ENCODE data around the gene PHC2. TPM values are rescaled to one million over a fixed set of nuclear protein-coding genes. Genes with fewer than 3 reads are reported as not detected.

The PHC2 gene
- total and polyA plus RNA-seq, 4 donors, result 51.9 to 111 (median 91.6) TPM

GRCh38 chr1:33286451-33287185 lies 144.3 kb downstream of the PHC2 start:
- no peak for DNase-seq (ENCODE audit: low read depth in 4 of 6, low spot score in 6 of 6)
- no peaks in the 10 kb centered on the region for H3K27me3 ChIP-seq (ENCODE audit: control insufficient read depth, insufficient read depth, low read length)
- H3K36me3 ChIP-seq (ENCODE audit: control insufficient read depth, insufficient read depth, low read length), result peaks cover 45% of the 10 kb centered on the region
- 75% methylated on average over 6 of the region's 8 CpGs for WGBS (ENCODE audit: insufficient coverage)
- no peak overlapping the region for H3K27ac ChIP-seq (ENCODE audit: low read depth, low read length)
- no peaks in the 10 kb centered on the region for H3K9me3 ChIP-seq (ENCODE audit: control insufficient read depth, insufficient read depth, low read length)
- no peak overlapping the region for H3K4me3 ChIP-seq (ENCODE audit: low read depth, low read length)
- peaks cover 3% of the 10 kb centered on the region for H3K4me1 ChIP-seq (ENCODE audit: control insufficient read depth, insufficient read depth, low read length)

GRCh38 chr1:33284049-33284448 lies 146.8 kb downstream of the PHC2 start:
- 68% methylated on average over 4 of the region's 6 CpGs for WGBS (ENCODE audit: insufficient coverage)
- Histone ChIP-seq H3K36me3 (ENCODE audit: control insufficient read depth, insufficient read depth, low read length) (peaks cover 57% of the 10 kb centered on the region), H3K27ac (ENCODE audit: low read depth, low read length) (no peak overlapping the region), H3K27me3 (ENCODE audit: control insufficient read depth, insufficient read depth, low read length) (no peaks in the 10 kb centered on the region), H3K4me1 (ENCODE audit: control insufficient read depth, insufficient read depth, low read length) (peaks cover 3% of the 10 kb centered on the region), H3K9me3 (ENCODE audit: control insufficient read depth, insufficient read depth, low read length) (no peaks in the 10 kb centered on the region), H3K4me3 (ENCODE audit: low read depth, low read length) (no peak overlapping the region)
- no peak for DNase-seq (ENCODE audit: low read depth in 4 of 6, low spot score in 6 of 6)

- no peak for DNase-seq (ENCODE audit: low read depth in 4 of 6, low spot score in 6 of 6)
- Histone ChIP-seq H3K9me3 (ENCODE audit: control insufficient read depth, insufficient read depth, low read length) (no peaks in the 10 kb centered on the region), H3K36me3 (ENCODE audit: control insufficient read depth, insufficient read depth, low read length) (peaks cover 48% of the 10 kb centered on the region), H3K4me1 (ENCODE audit: control insufficient read depth, insufficient read depth, low read length) (no peaks in the 10 kb centered on the region), H3K27me3 (ENCODE audit: control insufficient read depth, insufficient read depth, low read length) (no peaks in the 10 kb centered on the region), H3K27ac (ENCODE audit: low read depth, low read length) (no peak overlapping the region), H3K4me3 (ENCODE audit: low read depth, low read length) (no peak overlapping the region)
- no CpG with 5 or more reads among the region's 3 CpGs for WGBS (ENCODE audit: insufficient coverage)
Observed at GRCh38 chr1:33282791-33283190, 148.1 kb downstream of the PHC2 start.

- Histone ChIP-seq H3K27ac (ENCODE audit: low read depth, low read length) (no peak overlapping the region), H3K27me3 (ENCODE audit: control insufficient read depth, insufficient read depth, low read length) (no peaks in the 10 kb centered on the region), H3K9me3 (ENCODE audit: control insufficient read depth, insufficient read depth, low read length) (no peaks in the 10 kb centered on the region), H3K4me3 (ENCODE audit: low read depth, low read length) (no peak overlapping the region), H3K4me1 (ENCODE audit: control insufficient read depth, insufficient read depth, low read length) (no peaks in the 10 kb centered on the region), H3K36me3 (ENCODE audit: control insufficient read depth, insufficient read depth, low read length) (peaks cover 54% of the 10 kb centered on the region)
- DNase-seq (ENCODE audit: low read depth in 4 of 6, low spot score in 6 of 6), result no peak
- WGBS (ENCODE audit: insufficient coverage), result 97% methylated on average over 14 of the region's 17 CpGs
Observed at GRCh38 chr1:33281554-33282303, 149.2 kb downstream of the PHC2 start.

- Histone ChIP-seq H3K27me3 (ENCODE audit: control insufficient read depth, insufficient read depth, low read length) (no peaks in the 10 kb centered on the region), H3K9me3 (ENCODE audit: control insufficient read depth, insufficient read depth, low read length) (no peaks in the 10 kb centered on the region), H3K36me3 (ENCODE audit: control insufficient read depth, insufficient read depth, low read length) (peaks cover 66% of the 10 kb centered on the region), H3K4me3 (ENCODE audit: low read depth, low read length) (no peak overlapping the region), H3K4me1 (ENCODE audit: control insufficient read depth, insufficient read depth, low read length) (no peaks in the 10 kb centered on the region), H3K27ac (ENCODE audit: low read depth, low read length) (no peak overlapping the region)
- DNase-seq (ENCODE audit: low read depth in 4 of 6, low spot score in 6 of 6), result no peak
- 97% methylated on average over 22 of the region's 29 CpGs for WGBS (ENCODE audit: insufficient coverage)
Observed at GRCh38 chr1:33280091-33280661, 150.7 kb downstream of the PHC2 start.

- no peak overlapping the region for H3K4me3 ChIP-seq (ENCODE audit: low read depth, low read length)
- no peaks in the 10 kb centered on the region for H3K9me3 ChIP-seq (ENCODE audit: control insufficient read depth, insufficient read depth, low read length)
- H3K27me3 ChIP-seq (ENCODE audit: control insufficient read depth, insufficient read depth, low read length), result no peaks in the 10 kb centered on the region
- H3K27ac ChIP-seq (ENCODE audit: low read depth, low read length), result no peak overlapping the region
- H3K4me1 ChIP-seq (ENCODE audit: control insufficient read depth, insufficient read depth, low read length), result no peaks in the 10 kb centered on the region
- whole genome bisulfite sequencing (ENCODE audit: insufficient coverage), result 90% methylated on average over 9 of the region's 11 CpGs
- peaks cover 65% of the 10 kb centered on the region for H3K36me3 ChIP-seq (ENCODE audit: control insufficient read depth, insufficient read depth, low read length)
- DNase-seq (ENCODE audit: low read depth in 4 of 6, low spot score in 6 of 6), result no peak
Observed at GRCh38 chr1:33277488-33278084, 153.3 kb downstream of the PHC2 start.

- Histone ChIP-seq H3K4me1 (ENCODE audit: control insufficient read depth, insufficient read depth, low read length) (peaks cover 5% of the 10 kb centered on the region), H3K4me3 (ENCODE audit: low read depth, low read length) (no peak overlapping the region), H3K9me3 (ENCODE audit: control insufficient read depth, insufficient read depth, low read length) (no peaks in the 10 kb centered on the region), H3K36me3 (ENCODE audit: control insufficient read depth, insufficient read depth, low read length) (peaks cover 64% of the 10 kb centered on the region), H3K27me3 (ENCODE audit: control insufficient read depth, insufficient read depth, low read length) (no peaks in the 10 kb centered on the region), H3K27ac (ENCODE audit: low read depth, low read length) (no peak overlapping the region)
- no peak for DNase-seq (ENCODE audit: low read depth in 4 of 6, low spot score in 6 of 6)
- WGBS (ENCODE audit: insufficient coverage), result 92% methylated on average over 29 of the region's 30 CpGs
Observed at GRCh38 chr1:33276573-33277298, 154.2 kb downstream of the PHC2 start.

- DNase-seq (ENCODE audit: low read depth in 4 of 6, low spot score in 6 of 6), result no peak
- H3K4me3 ChIP-seq (ENCODE audit: low read depth, low read length), result no peak overlapping the region
- peaks cover 64% of the 10 kb centered on the region for H3K36me3 ChIP-seq (ENCODE audit: control insufficient read depth, insufficient read depth, low read length)
- 95% methylated on average over 45 of the region's 45 CpGs for WGBS (ENCODE audit: insufficient coverage)
- H3K27ac ChIP-seq (ENCODE audit: low read depth, low read length), result no peak overlapping the region
- no peaks in the 10 kb centered on the region for H3K27me3 ChIP-seq (ENCODE audit: control insufficient read depth, insufficient read depth, low read length)
- H3K4me1 ChIP-seq (ENCODE audit: control insufficient read depth, insufficient read depth, low read length), result peaks cover 11% of the 10 kb centered on the region
- no peaks in the 10 kb centered on the region for H3K9me3 ChIP-seq (ENCODE audit: control insufficient read depth, insufficient read depth, low read length)
Observed at GRCh38 chr1:33275706-33276572, 155.0 kb downstream of the PHC2 start.

All from spinal cord (tissue), 10 donors.